ENCODE measurements around the gene MC3R.

DNA sequence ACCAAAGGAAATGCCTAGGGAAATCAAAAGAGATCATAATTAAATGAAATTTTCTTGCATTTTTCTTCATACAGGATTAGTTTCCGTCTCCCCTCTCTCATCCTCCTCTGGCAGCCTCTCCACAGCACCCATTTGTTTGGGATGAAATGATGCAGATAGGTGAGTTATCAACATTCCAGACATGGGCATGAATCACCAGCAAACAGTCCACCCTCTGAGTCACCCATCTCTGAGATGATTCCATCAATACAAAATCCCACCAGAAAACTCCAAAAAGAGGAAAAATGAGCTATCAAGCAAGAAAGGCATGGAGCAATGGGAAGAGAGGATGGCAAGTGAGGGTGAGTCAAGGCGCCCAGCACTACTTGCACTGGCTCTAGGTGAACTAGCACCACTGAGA, 11.4 kb downstream of the MC3R start:
- TF ChIP-seq SIN3A (IDR thresholded peaks at IDR 0.05; ENCODE audit: borderline replicate concordance, insufficient read depth, low read length) (no peak), TAF1 (IDR thresholded peaks at IDR 0.05; ENCODE audit: borderline replicate concordance, insufficient read depth, low read length) (no peak), POLR2AphosphoS5 (IDR thresholded peaks at IDR 0.05; ENCODE audit: low read depth, low read length) (no peak), FOXP2 (optimal IDR thresholded peaks at IDR 0.05; ENCODE audit: borderline replicate concordance, extremely low read depth, extremely low read length, insufficient read depth) (no peak)
- TF ChIP-seq, protein P1, sequence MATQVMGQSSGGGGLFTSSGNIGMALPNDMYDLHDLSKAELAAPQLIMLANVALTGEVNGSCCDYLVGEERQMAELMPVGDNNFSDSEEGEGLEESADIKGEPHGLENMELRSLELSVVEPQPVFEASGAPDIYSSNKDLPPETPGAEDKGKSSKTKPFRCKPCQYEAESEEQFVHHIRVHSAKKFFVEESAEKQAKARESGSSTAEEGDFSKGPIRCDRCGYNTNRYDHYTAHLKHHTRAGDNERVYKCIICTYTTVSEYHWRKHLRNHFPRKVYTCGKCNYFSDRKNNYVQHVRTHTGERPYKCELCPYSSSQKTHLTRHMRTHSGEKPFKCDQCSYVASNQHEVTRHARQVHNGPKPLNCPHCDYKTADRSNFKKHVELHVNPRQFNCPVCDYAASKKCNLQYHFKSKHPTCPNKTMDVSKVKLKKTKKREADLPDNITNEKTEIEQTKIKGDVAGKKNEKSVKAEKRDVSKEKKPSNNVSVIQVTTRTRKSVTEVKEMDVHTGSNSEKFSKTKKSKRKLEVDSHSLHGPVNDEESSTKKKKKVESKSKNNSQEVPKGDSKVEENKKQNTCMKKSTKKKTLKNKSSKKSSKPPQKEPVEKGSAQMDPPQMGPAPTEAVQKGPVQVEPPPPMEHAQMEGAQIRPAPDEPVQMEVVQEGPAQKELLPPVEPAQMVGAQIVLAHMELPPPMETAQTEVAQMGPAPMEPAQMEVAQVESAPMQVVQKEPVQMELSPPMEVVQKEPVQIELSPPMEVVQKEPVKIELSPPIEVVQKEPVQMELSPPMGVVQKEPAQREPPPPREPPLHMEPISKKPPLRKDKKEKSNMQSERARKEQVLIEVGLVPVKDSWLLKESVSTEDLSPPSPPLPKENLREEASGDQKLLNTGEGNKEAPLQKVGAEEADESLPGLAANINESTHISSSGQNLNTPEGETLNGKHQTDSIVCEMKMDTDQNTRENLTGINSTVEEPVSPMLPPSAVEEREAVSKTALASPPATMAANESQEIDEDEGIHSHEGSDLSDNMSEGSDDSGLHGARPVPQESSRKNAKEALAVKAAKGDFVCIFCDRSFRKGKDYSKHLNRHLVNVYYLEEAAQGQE (IDR thresholded peaks at IDR 0.05; ENCODE audit: insufficient read depth in 1 of 2, low read depth in 2 of 2, low read length in 2 of 2): no peak
